IMR-90 (cell line): ENCODE measurements around the gene ERCC4.

Experiments used
- CTCF ChIP-seq: conservative IDR thresholded peaks from 2 replicates; pipeline ENCODE4 v1.5.1; 2012; ENCODE audit warnings: mild to moderate bottlenecking, low read depth, low read length, improper control_type of control experiment
- MXI1 ChIP-seq: IDR thresholded peaks from 2 replicates; pipeline ENCODE4 v1.6.1; 2012; ENCODE audit warnings: low read depth, mild to moderate bottlenecking, low read length, moderate library complexity, borderline replicate concordance
- POLR2A ChIP-seq: IDR thresholded peaks from 2 replicates; pipeline ENCODE4 v1.6.1; 2012; ENCODE audit warnings: mild to moderate bottlenecking, low read depth, low read length
- RAD21 ChIP-seq: IDR thresholded peaks from 2 replicates; pipeline ENCODE4 v1.6.1; 2012; ENCODE audit warnings: low read length, improper control_type of control experiment
- RCOR1 ChIP-seq: IDR thresholded peaks from 2 replicates; pipeline ENCODE4 v1.6.1; 2012; ENCODE audit warnings: mild to moderate bottlenecking, low read length, improper control_type of control experiment; ENCODE audit not compliant: insufficient replicate concordance
- RFX5 ChIP-seq: IDR thresholded peaks from 2 replicates; pipeline ENCODE4 v1.8.0; 2012; ENCODE audit warnings: low read depth, mild to moderate bottlenecking, low read length, moderate library complexity

GRCh38 chr16:13895516-13895915, 24.4 kb upstream of the ERCC4 start:
- TF ChIP-seq POLR2A (no peak), CTCF (no peak), RFX5 (no peak), RAD21 (no peak), RCOR1 (no peak), MXI1 (no peak)
